ENCODE results near the gene PTRH2. TPM values are rescaled to one million over a fixed set of nuclear protein-coding genes. Genes with fewer than 3 reads are reported as not detected.
A peak's percentile ranks its signal among the peaks of the same experiment; 100 is the strongest.

The PTRH2 gene
- total and polyA plus RNA-seq, 2 of the 8 experiments (the other 6 are each of a cell fraction or from before 2014, with no cell fraction given) = 39.4 to 43.2 TPM

- ChIA-PET POLR2A (ENCODE audit: partially characterized antibody) (interaction anchor here (0.8 to 1.9 kb wide), 5 partner anchors 9 to 27 kb away, joined by 3 to 10 read pairs (median 3); partner anchors contain the start of genes PTRH2 and VMP1), CTCF (ENCODE audit: partially characterized antibody) (no interaction called here)
- Histone ChIP-seq H3K36me3 (ENCODE audit: control insufficient read depth in 2 of 4, insufficient read depth in 4 of 4, low read length in 3 of 4) (peaks cover 16 to 82% (median 53%) of the 10 kb centered on the region in 4 experiments), H2BK120ac (replicated peaks; ENCODE audit: low read depth, low read length) (no peak overlapping the region), H3K79me1 (ENCODE audit: low read depth, low read length) (peaks cover 6% of the 10 kb centered on the region; the same call in 1 of the 2 replicates), H3K14ac (ENCODE audit: insufficient read length) (no peak overlapping the region), H3K23ac (ENCODE audit: insufficient read length) (no peak overlapping the region), H3K9me3 (ENCODE audit: insufficient read depth in 2 of 2, low read depth in 1 of 2, low read length in 1 of 2) (no peaks in the 10 kb centered on the region), H2BK20ac (ENCODE audit: low read length) (no peak overlapping the region), H3K56ac (replicated peaks; ENCODE audit: insufficient read length, low read depth, low read length) (no peak overlapping the region), H3K23me2 (ENCODE audit: low read depth, low read length) (no peaks in the 10 kb centered on the region), H3K4me2 (ENCODE audit: insufficient read depth in 1 of 2, low read depth in 2 of 2, low read length in 2 of 2) (no peak overlapping the region), H4K8ac (ENCODE audit: extremely low read depth, insufficient read depth, low read length) (no peak overlapping the region), H3K27ac (ENCODE audit: low read depth, low read length) (no peak overlapping the region), H2BK15ac (ENCODE audit: low read length) (no peak overlapping the region), H3K79me2 (ENCODE audit: control insufficient read depth in 1 of 2, insufficient read depth in 2 of 2, low read length in 2 of 2) (peaks cover 15 to 74% of the 10 kb centered on the region in 2 experiments), H2AFZ (ENCODE audit: low read length) (no peak overlapping the region), H3K4me1 (replicated peaks in 1 of 4; ENCODE audit: control insufficient read depth in 3 of 4, insufficient read depth in 4 of 4, low read length in 3 of 4) (peaks cover 0 to 3% (median 0%) of the 10 kb centered on the region in 4 experiments; a peak in 2 of 7 replicates), H3K27me3 (replicated peaks in 1 of 4; ENCODE audit: control insufficient read depth in 3 of 4, extremely low read depth in 1 of 4, insufficient read depth in 3 of 4, low read length in 3 of 4) (no peaks in the 10 kb centered on the region), H4K91ac (replicated peaks; ENCODE audit: insufficient read length, low read length) (no peak overlapping the region), H4K20me1 (replicated peaks in 1 of 2; ENCODE audit: control insufficient read depth in 1 of 2, insufficient read depth in 2 of 2, low read length in 2 of 2) (peaks cover 21 to 33% of the 10 kb centered on the region in 2 experiments), H3K4ac (replicated peaks; ENCODE audit: insufficient read length, low read depth, low read length) (no peak overlapping the region), H3K18ac (ENCODE audit: extremely low read depth, low read length) (no peak overlapping the region), H2BK5ac (ENCODE audit: low read depth, low read length) (no peak overlapping the region), H4K5ac (ENCODE audit: insufficient read length, low read depth, low read length) (no peak overlapping the region), H3K4me3 (ENCODE audit: extremely low read depth in 1 of 4, insufficient read depth in 2 of 4, low read depth in 3 of 4, low read length in 4 of 4) (no peak overlapping the region), H2AK5ac (ENCODE audit: low read depth, low read length) (no peak overlapping the region), H3K9ac (replicated peaks in 1 of 4; ENCODE audit: extremely low read depth in 1 of 4, low read depth in 3 of 4, low read length in 3 of 4) (no peak overlapping the region; a peak in 1 of 7 replicates), H2BK12ac (ENCODE audit: low read depth, low read length) (no peak overlapping the region)
- FAIRE-seq = no peak
- WGBS, 2 experiments (ENCODE audit: extremely low coverage in 1 of 2, insufficient coverage in 1 of 2, insufficient read length in 1 of 2, insufficient replicate concordance in 2 of 2, low coverage in 1 of 2, low lambda C conversion rate in 2 of 2, missing lambda C conversion rate in 1 of 2) = 86% methylated on average over 2 of the region's 2 CpGs; no CpG with 5 or more reads in 1 of the 2 experiments
- peak; percentile 35 to 57 for TF ChIP-seq POLR2A (IDR thresholded peaks at IDR 0.05; ENCODE audit: control extremely low read depth in 1 of 2, low read depth in 2 of 2, low read length in 2 of 2)
- TF ChIP-seq KDM1A (IDR thresholded peaks at IDR 0.05; ENCODE audit: borderline replicate concordance, low read length) = no peak
- TF ChIP-seq SIX5 (IDR thresholded peaks at IDR 0.05; ENCODE audit: low read depth, low read length) = no peak
- no peak for TF ChIP-seq RXRA (IDR thresholded peaks at IDR 0.05; ENCODE audit: insufficient read depth, low read depth, low read length)
- no peak for TF ChIP-seq NANOG (IDR thresholded peaks at IDR 0.05; ENCODE audit: insufficient read depth, low read depth, low read length, poor library complexity, severe bottlenecking)
- TF ChIP-seq CTCF (IDR thresholded peaks at IDR 0.05; ENCODE audit: control extremely low read depth in 1 of 3, insufficient read depth in 1 of 3, low read depth in 1 of 3, low read length in 3 of 3) = no peak
- TF ChIP-seq ATF2 (IDR thresholded peaks at IDR 0.05; ENCODE audit: low read length) = 0 out of 2 replicates have a peak, but pooled peaks have one; percentile 50
- no peak for DNase-seq (ENCODE audit: low read depth in 1 of 2, low spot score in 2 of 2)
These were observed 10.4 kb downstream of the PTRH2 start for GRCh38 chr17:59696682-59697277.

Measured in H1 (cell line).